SK-N-SH (cell line): ENCODE data around the gene ERICH6. TPM values are rescaled to one million over a fixed set of nuclear protein-coding genes. Genes with fewer than 3 reads are reported as not detected.

ENCODE experiments used
- CTCF ChIA-PET: fragments of 300-600, 350-600 bp; formaldehyde crosslinking; extraction: SDS; loops from one replicate; lab custom pipeline; 2021; lab: Yijun Ruan, JAX
- POLR2A ChIA-PET: fragments of 350-600 bp; sonication (Branson Sonifier 250); formaldehyde crosslinking; extraction: SDS; loops from one replicate; lab custom pipeline; 2020; ENCODE audit warnings: antibody characterized with exemption, inconsistent platforms; lab: Yijun Ruan, JAX
- DNase-seq: peaks from one replicate; pipeline ENCODE4 v3.0.0; 2012
- H2AFZ ChIP-seq: fragments of 200-600 bp; sonication (generic); 2 replicates; pipeline ENCODE4 v1.8.1; 2016; ENCODE audit warnings: antibody characterized with exemption, mild to moderate bottlenecking, low read depth
- H3F3A ChIP-seq: fragments of 200-600 bp; sonication (generic); replicated peaks from 2 replicates; pipeline ENCODE3; 2016; ENCODE audit warnings: antibody characterized with exemption, mild to moderate bottlenecking; ENCODE audit not compliant: insufficient read depth
- H3K27ac ChIP-seq, 2 experiments: fragments of 200-500 bp in 1 of 2; fragments of 200-600 bp in 1 of 2; sonication (Bioruptor generic) in 1 of 2; sonication (generic), shearing (Covaris generic) in 1 of 2; 2 replicates each; pipeline versions ENCODE4 v1.5.1 to v1.6.1; 2014 to 2016; ENCODE audit warnings: low read depth in 2 of 2, inconsistent platforms in 1 of 2, low read length in 1 of 2, mild to moderate bottlenecking in 1 of 2, mixed read lengths in 1 of 2
- H3K27me3 ChIP-seq: fragments of 200-600 bp; sonication (generic), shearing (Covaris generic); 2 replicates; pipeline ENCODE4 v1.6.1; 2016; ENCODE audit warnings: mixed run types; ENCODE audit not compliant: insufficient read depth
- H3K36me3 ChIP-seq, 2 experiments: fragments of 200-500 bp in 1 of 2; fragments of 200-600 bp in 1 of 2; sonication (Bioruptor generic) in 1 of 2; sonication (generic) in 1 of 2; replicated peaks in 1 of 2; 2 replicates each; pipeline versions ENCODE3 to v1.5.1; 2014 to 2016; ENCODE audit warnings: low read length in 1 of 2, mild to moderate bottlenecking in 1 of 2; ENCODE audit not compliant: insufficient read depth in 2 of 2, control insufficient read depth in 1 of 2
- H3K4me1 ChIP-seq, 2 experiments: fragments of 200-500 bp in 1 of 2; fragments of 200-600 bp in 1 of 2; sonication (Bioruptor generic) in 1 of 2; sonication (generic), shearing (Covaris generic) in 1 of 2; 2 replicates each; pipeline versions ENCODE4 v1.5.1 to v1.6.1; 2014 to 2016; ENCODE audit warnings: low read depth in 1 of 2, low read length in 1 of 2, mixed run types in 1 of 2; ENCODE audit not compliant: insufficient read depth in 2 of 2, control insufficient read depth in 1 of 2
- H3K4me2 ChIP-seq: fragments of 200-600 bp; sonication (generic), shearing (Covaris generic); 2 replicates; pipeline ENCODE4 v1.6.1; 2017; ENCODE audit warnings: mixed run types
- H3K4me3 ChIP-seq, 2 experiments: fragments of 200-500 bp in 1 of 2; fragments of 200-600 bp in 1 of 2; sonication (Bioruptor generic) in 1 of 2; sonication (generic), shearing (Covaris generic) in 1 of 2; 2 replicates each; pipeline versions ENCODE4 v1.5.1 to v1.8.1; 2014 to 2016; ENCODE audit warnings: low read depth in 2 of 2, inconsistent platforms in 1 of 2, low read length in 1 of 2, mild to moderate bottlenecking in 1 of 2, mixed read lengths in 1 of 2, moderate library complexity in 1 of 2
- H3K79me2 ChIP-seq: fragments of 200-600 bp; sonication (generic); 2 replicates; pipeline ENCODE4 v1.8.1; 2017; ENCODE audit warnings: mild to moderate bottlenecking; ENCODE audit not compliant: insufficient read depth
- H3K9ac ChIP-seq: fragments of 200-600 bp; sonication (generic); 2 replicates; pipeline ENCODE4 v1.6.1; 2017; ENCODE audit warnings: mixed run types
- H3K9me2 ChIP-seq: fragments of 200-600 bp; sonication (generic); 2 replicates; pipeline ENCODE4 v1.6.1; 2017; ENCODE audit warnings: mixed run types
- H3K9me3 ChIP-seq: fragments of 200-600 bp; sonication (generic); 2 replicates; pipeline ENCODE4 v1.6.1; 2017; ENCODE audit warnings: mixed run types, mild to moderate bottlenecking, moderate library complexity
- H4K20me1 ChIP-seq: fragments of 200-600 bp; sonication (generic); 2 replicates; pipeline ENCODE4 v1.6.1; 2017; ENCODE audit warnings: mild to moderate bottlenecking, mixed run types; ENCODE audit not compliant: insufficient read depth
- ELF1 ChIP-seq: IDR thresholded peaks from 2 replicates; pipeline ENCODE4 v1.4.0; 2012
- EP300 ChIP-seq, 2 experiments: IDR thresholded peaks; 2 replicates each; pipeline versions ENCODE4 v1.4.0 to v1.6.1; 2012; ENCODE audit warnings: borderline replicate concordance in 1 of 2, low read depth in 1 of 2, low read length in 1 of 2
- EZH2phosphoT487 ChIP-seq: fragments of 200-600 bp; sonication (generic); IDR thresholded peaks from 2 replicates; pipeline ENCODE4 v1.6.1; 2017; ENCODE audit warnings: low read depth, mixed run types, mild to moderate bottlenecking, antibody characterized with exemption, moderate library complexity, borderline replicate concordance
- FOSL2 ChIP-seq: IDR thresholded peaks from 2 replicates; pipeline ENCODE4 v1.4.0; 2012; ENCODE audit warnings: low read depth, mild to moderate bottlenecking, moderate library complexity, borderline replicate concordance
- FOXJ3 ChIP-seq: sonication (generic); formaldehyde crosslinking; IDR thresholded peaks from 2 replicates; pipeline ENCODE4 v1.5.1; 2020; ENCODE audit warnings: mild to moderate bottlenecking, missing genetic modification reagents
- FOXM1 ChIP-seq: IDR thresholded peaks from 2 replicates; pipeline ENCODE4 v1.4.0; 2012; ENCODE audit warnings: low read depth, mild to moderate bottlenecking
- GABPA ChIP-seq: IDR thresholded peaks from 2 replicates; pipeline ENCODE4 v1.4.0; 2012; ENCODE audit warnings: low read depth, mild to moderate bottlenecking
- GATA2 ChIP-seq: sonication (generic); formaldehyde crosslinking; IDR thresholded peaks from 2 replicates; pipeline ENCODE4 v1.5.0; 2020; ENCODE audit warnings: mild to moderate bottlenecking, missing genetic modification reagents
- MAX ChIP-seq: IDR thresholded peaks from 2 replicates; pipeline ENCODE4 v1.4.0; 2012; ENCODE audit warnings: low read depth
- NRF1 ChIP-seq: IDR thresholded peaks from 2 replicates; pipeline ENCODE4 v1.6.1; 2012; ENCODE audit warnings: low read depth, mild to moderate bottlenecking, low read length
- POLR2AphosphoS5 ChIP-seq: IDR thresholded peaks from 2 replicates; pipeline ENCODE4 v1.6.1; 2012; ENCODE audit warnings: low read depth, low read length
- RAD21 ChIP-seq: IDR thresholded peaks from 2 replicates; pipeline ENCODE4 v1.6.1; 2012; ENCODE audit warnings: mild to moderate bottlenecking, low read length
- RCOR1 ChIP-seq: fragments of 150-350 bp; IDR thresholded peaks from 2 replicates; pipeline ENCODE4 v1.6.1; 2017; ENCODE audit warnings: antibody characterized with exemption, low read length
- RFX5 ChIP-seq: IDR thresholded peaks from 2 replicates; pipeline ENCODE4 v1.6.1; 2012; ENCODE audit warnings: mild to moderate bottlenecking, improper control_type of control experiment, low read length
- SMC3 ChIP-seq: IDR thresholded peaks from 2 replicates; pipeline ENCODE4 v1.6.1; 2012; ENCODE audit warnings: low read depth, low read length, improper control_type of control experiment
- TAF1 ChIP-seq: IDR thresholded peaks from 2 replicates; pipeline ENCODE4 v1.6.1; 2012; ENCODE audit warnings: low read depth, mild to moderate bottlenecking, low read length, moderate library complexity, borderline replicate concordance
- TCF12 ChIP-seq: IDR thresholded peaks from 2 replicates; pipeline ENCODE4 v1.4.0; 2012
- YY1 ChIP-seq: IDR thresholded peaks from 2 replicates; pipeline ENCODE4 v1.4.0; 2012; ENCODE audit warnings: low read depth, mild to moderate bottlenecking
- WGBS: methylation state at CpG from one replicate; pipeline ENCODE4 v1.1.6; 2017; ENCODE audit warnings: low lambda C conversion rate; 5-methylcytosine and 5-hydroxymethylcytosine counted together
- polyA plus RNA-seq, 3 experiments: library from polyadenylated mRNA; depleted of rRNA; stranded (reverse); fragments of >200 nt; gene quantifications; 2 replicates each; pipeline ENCODE4 v1.2.3, GENCODE V29; 2012
- TF ChIP-seq, protein P1 (sequence below): IDR thresholded peaks from 2 replicates; pipeline ENCODE4 v1.4.0; 2012; ENCODE audit warnings: low read depth, borderline replicate concordance
- TF ChIP-seq, protein P2 (sequence below): IDR thresholded peaks from 2 replicates; pipeline ENCODE4 v1.6.1; 2012; ENCODE audit warnings: mild to moderate bottlenecking, low read depth, low read length, moderate library complexity
- TF ChIP-seq, protein P3 (sequence below): IDR thresholded peaks from 2 replicates; pipeline ENCODE4 v1.4.0; 2012; ENCODE audit warnings: low read depth, borderline replicate concordance

ERICH6 gene
- polyA plus RNA-seq, 1 of the 3 experiments (the other 2 are of a cell fraction): 0.08 TPM

DNA sequence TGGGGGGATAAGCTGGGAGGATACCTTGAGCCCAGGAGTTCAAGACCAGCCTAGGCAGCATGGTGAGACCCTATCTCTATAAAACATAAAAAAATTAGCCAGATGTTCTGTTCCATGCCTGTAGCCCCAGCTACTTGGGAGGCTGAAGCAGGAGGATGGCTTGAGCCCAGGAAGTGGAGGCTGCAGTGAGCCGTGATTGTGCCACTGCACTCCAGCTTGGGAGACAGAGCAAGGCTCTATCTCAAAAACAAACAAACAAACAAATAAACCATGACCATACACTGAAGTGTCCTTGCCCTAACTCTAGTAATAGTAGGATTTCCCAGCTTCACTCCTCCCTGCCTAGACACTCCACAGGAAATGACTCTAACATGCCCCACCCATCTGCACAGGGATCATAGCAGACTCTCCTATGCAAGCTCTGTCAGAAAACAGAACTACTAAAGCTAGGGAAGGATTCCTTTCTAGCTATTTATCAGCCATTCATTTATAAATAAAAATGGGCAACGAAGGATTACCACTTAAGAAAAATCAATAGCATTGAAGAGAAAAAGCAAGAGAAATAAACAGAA, 4.6 kb downstream of the ERICH6 start:
- no peak overlapping the region for H3K4me2 ChIP-seq
- WGBS: 54% methylated on average over 2 of the region's 2 CpGs
- no peak for DNase-seq
- no peaks in the 10 kb centered on the region for H3K27me3 ChIP-seq
- H3K79me2 ChIP-seq: no peaks in the 10 kb centered on the region
- H3K9ac ChIP-seq: no peak overlapping the region
- peak overlapping the region; percentile 59 for H2AFZ ChIP-seq
- TF ChIP-seq YY1: no peak
- peaks cover 17% of the 10 kb centered on the region for H3F3A ChIP-seq
- H3K27ac ChIP-seq: no peak overlapping the region
- ChIA-PET CTCF (interaction anchor here (0.7 kb wide), 1 partner anchor 26 kb away, joined by 3 read pairs; no protein-coding TSS in a partner anchor), POLR2A (interaction anchor here (0.5 kb wide), 1 partner anchor 93 kb away, joined by 4 read pairs; no protein-coding TSS in a partner anchor)
- no peaks in the 10 kb centered on the region for H4K20me1 ChIP-seq
- H3K9me3 ChIP-seq: no peaks in the 10 kb centered on the region
- no peaks in the 10 kb centered on the region; a peak in 2 of 4 replicates for H3K4me1 ChIP-seq
- H3K4me3 ChIP-seq: no peak overlapping the region
- no peaks in the 10 kb centered on the region for H3K9me2 ChIP-seq
- H3K36me3 ChIP-seq: no peaks in the 10 kb centered on the region

- DNase-seq: no peak
- no peak for TF ChIP-seq ELF1
- no peak for TF ChIP-seq EZH2phosphoT487
- no peak for TF ChIP-seq POLR2AphosphoS5
- TF ChIP-seq MAX: no peak
- no peak for TF ChIP-seq RCOR1
- no peak for TF ChIP-seq FOXJ3 (CRISPR knock-in tag)
- no peak for TF ChIP-seq EP300 (IDR thresholded peaks at IDR 0.05; ENCODE audit: borderline replicate concordance in 1 of 2, low read depth in 1 of 2, low read length in 1 of 2)
- no peak for TF ChIP-seq GATA2 (CRISPR knock-in tag)
- no peak for TF ChIP-seq TAF1
- TF ChIP-seq RAD21: no peak
- TF ChIP-seq, protein P1, sequence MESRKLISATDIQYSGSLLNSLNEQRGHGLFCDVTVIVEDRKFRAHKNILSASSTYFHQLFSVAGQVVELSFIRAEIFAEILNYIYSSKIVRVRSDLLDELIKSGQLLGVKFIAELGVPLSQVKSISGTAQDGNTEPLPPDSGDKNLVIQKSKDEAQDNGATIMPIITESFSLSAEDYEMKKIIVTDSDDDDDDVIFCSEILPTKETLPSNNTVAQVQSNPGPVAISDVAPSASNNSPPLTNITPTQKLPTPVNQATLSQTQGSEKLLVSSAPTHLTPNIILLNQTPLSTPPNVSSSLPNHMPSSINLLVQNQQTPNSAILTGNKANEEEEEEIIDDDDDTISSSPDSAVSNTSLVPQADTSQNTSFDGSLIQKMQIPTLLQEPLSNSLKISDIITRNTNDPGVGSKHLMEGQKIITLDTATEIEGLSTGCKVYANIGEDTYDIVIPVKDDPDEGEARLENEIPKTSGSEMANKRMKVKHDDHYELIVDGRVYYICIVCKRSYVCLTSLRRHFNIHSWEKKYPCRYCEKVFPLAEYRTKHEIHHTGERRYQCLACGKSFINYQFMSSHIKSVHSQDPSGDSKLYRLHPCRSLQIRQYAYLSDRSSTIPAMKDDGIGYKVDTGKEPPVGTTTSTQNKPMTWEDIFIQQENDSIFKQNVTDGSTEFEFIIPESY: no peak
- no peak for TF ChIP-seq FOSL2
- TF ChIP-seq SMC3: no peak
- TF ChIP-seq, protein P2, sequence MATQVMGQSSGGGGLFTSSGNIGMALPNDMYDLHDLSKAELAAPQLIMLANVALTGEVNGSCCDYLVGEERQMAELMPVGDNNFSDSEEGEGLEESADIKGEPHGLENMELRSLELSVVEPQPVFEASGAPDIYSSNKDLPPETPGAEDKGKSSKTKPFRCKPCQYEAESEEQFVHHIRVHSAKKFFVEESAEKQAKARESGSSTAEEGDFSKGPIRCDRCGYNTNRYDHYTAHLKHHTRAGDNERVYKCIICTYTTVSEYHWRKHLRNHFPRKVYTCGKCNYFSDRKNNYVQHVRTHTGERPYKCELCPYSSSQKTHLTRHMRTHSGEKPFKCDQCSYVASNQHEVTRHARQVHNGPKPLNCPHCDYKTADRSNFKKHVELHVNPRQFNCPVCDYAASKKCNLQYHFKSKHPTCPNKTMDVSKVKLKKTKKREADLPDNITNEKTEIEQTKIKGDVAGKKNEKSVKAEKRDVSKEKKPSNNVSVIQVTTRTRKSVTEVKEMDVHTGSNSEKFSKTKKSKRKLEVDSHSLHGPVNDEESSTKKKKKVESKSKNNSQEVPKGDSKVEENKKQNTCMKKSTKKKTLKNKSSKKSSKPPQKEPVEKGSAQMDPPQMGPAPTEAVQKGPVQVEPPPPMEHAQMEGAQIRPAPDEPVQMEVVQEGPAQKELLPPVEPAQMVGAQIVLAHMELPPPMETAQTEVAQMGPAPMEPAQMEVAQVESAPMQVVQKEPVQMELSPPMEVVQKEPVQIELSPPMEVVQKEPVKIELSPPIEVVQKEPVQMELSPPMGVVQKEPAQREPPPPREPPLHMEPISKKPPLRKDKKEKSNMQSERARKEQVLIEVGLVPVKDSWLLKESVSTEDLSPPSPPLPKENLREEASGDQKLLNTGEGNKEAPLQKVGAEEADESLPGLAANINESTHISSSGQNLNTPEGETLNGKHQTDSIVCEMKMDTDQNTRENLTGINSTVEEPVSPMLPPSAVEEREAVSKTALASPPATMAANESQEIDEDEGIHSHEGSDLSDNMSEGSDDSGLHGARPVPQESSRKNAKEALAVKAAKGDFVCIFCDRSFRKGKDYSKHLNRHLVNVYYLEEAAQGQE: no peak
- TF ChIP-seq RFX5: no peak
- TF ChIP-seq TCF12: no peak
- no peak for TF ChIP-seq NRF1
- TF ChIP-seq GABPA: no peak
- TF ChIP-seq FOXM1: no peak
- TF ChIP-seq, protein P3, sequence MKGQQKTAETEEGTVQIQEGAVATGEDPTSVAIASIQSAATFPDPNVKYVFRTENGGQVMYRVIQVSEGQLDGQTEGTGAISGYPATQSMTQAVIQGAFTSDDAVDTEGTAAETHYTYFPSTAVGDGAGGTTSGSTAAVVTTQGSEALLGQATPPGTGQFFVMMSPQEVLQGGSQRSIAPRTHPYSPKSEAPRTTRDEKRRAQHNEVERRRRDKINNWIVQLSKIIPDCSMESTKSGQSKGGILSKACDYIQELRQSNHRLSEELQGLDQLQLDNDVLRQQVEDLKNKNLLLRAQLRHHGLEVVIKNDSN: no peak
- H3F3A ChIP-seq: peaks cover 11% of the 10 kb centered on the region
- H3K27me3 ChIP-seq: no peaks in the 10 kb centered on the region
- no peaks in the 10 kb centered on the region for H3K9me2 ChIP-seq
- H3K9me3 ChIP-seq: peaks cover 5% of the 10 kb centered on the region; the same call in 1 of the 2 replicates
- H3K4me3 ChIP-seq: no peak overlapping the region
- POLR2A ChIA-PET: no interaction called here
- H3K4me2 ChIP-seq: no peak overlapping the region
- H3K4me1 ChIP-seq: no peaks in the 10 kb centered on the region; a peak in 1 of 4 replicates
- CTCF ChIA-PET: interaction anchor here (0.7 kb wide), 1 partner anchor 64 kb away, joined by 3 read pairs; no protein-coding TSS in a partner anchor
- H4K20me1 ChIP-seq: no peaks in the 10 kb centered on the region
- H3K27ac ChIP-seq: no peak overlapping the region
- no peak overlapping the region for H3K9ac ChIP-seq
- H3K36me3 ChIP-seq: no peaks in the 10 kb centered on the region
- H2AFZ ChIP-seq: no peak overlapping the region; the same call in 1 of the 2 replicates
- H3K79me2 ChIP-seq: no peaks in the 10 kb centered on the region
These were observed 6.1 kb downstream of the ERICH6 start for GRCh38 chr3:150697646-150698045.
